MCF 10A (cell line): Measurements from ENCODE around the gene GPM6B. TPM values are rescaled to one million over a fixed set of nuclear protein-coding genes. Genes with fewer than 3 reads are reported as not detected.
A peak's percentile ranks its signal among the peaks of the same experiment; 100 is the strongest.

Source experiments
- BruUV-seq: library from RNA; stranded (reverse); fragments of 400-500 nt; replicated peaks from 2 replicates; lab custom pipeline; 2021; lab: Mats Ljungman, UMichigan
- CTCF ChIA-PET: fragments of 300-600 bp; sonication (Branson Sonifier 250); formaldehyde crosslinking; extraction: SDS; loops from one replicate; lab custom pipeline; 2021; ENCODE audit warnings: antibody characterized with exemption, inconsistent platforms; lab: Yijun Ruan, JAX
- POLR2A ChIA-PET: fragments of 300-600, 350-650 bp; sonication (Branson Sonifier 250); formaldehyde crosslinking; extraction: SDS; loops from one replicate; lab custom pipeline; 2020; ENCODE audit warnings: antibody characterized with exemption, inconsistent platforms; lab: Yijun Ruan, JAX
- DNase-seq: peaks from one replicate; pipeline ENCODE4 v3.0.0-alpha.2; 2018; ENCODE audit not compliant: unreplicated experiment
- H3K27ac Mint-ChIP-seq: one replicate; pipeline ENCODE4 v1.8.0; 2022; ENCODE audit warnings: mild to moderate bottlenecking, low read depth, mixed read lengths; ENCODE audit not compliant: unreplicated experiment
- H3K27me3 Mint-ChIP-seq: one replicate; pipeline ENCODE4 v1.8.0; 2022; ENCODE audit warnings: mixed read lengths; ENCODE audit not compliant: insufficient read depth, unreplicated experiment
- H3K36me3 Mint-ChIP-seq: one replicate; pipeline ENCODE4 v1.8.0; 2022; ENCODE audit warnings: mild to moderate bottlenecking, moderate library complexity, mixed read lengths; ENCODE audit not compliant: insufficient read depth, unreplicated experiment
- H3K4me1 Mint-ChIP-seq: one replicate; pipeline ENCODE4 v1.8.0; 2022; ENCODE audit warnings: mixed read lengths; ENCODE audit not compliant: insufficient read depth, unreplicated experiment
- H3K4me3 Mint-ChIP-seq: one replicate; pipeline ENCODE4 v1.8.0; 2022; ENCODE audit warnings: mild to moderate bottlenecking, moderate library complexity, mixed read lengths; ENCODE audit not compliant: unreplicated experiment
- H3K9me3 Mint-ChIP-seq: one replicate; pipeline ENCODE4 v1.8.0; 2022; ENCODE audit warnings: mixed read lengths; ENCODE audit not compliant: unreplicated experiment
- intact Hi-C: fragments of 100-400 bp; cut with micrococcal nuclease; formaldehyde crosslinking; loops from 2 replicates; pipeline ENCODE4 v1.14.1; 2022
- total RNA-seq: library from RNA; stranded (reverse); gene quantifications from 2 replicates; pipeline ENCODE4 v1.2.3, GENCODE V29; 2022
- TF ChIP-seq, protein P1 (sequence below): fragments of 200-600 bp; IDR thresholded peaks from one replicate; pipeline ENCODE4 v1.8.0; 2022; ENCODE audit warnings: antibody characterized with exemption, mild to moderate bottlenecking; ENCODE audit not compliant: unreplicated experiment

Gene GPM6B
- total RNA-seq, 1 experiment from 2014 or later, result 16.3 TPM

DNA sequence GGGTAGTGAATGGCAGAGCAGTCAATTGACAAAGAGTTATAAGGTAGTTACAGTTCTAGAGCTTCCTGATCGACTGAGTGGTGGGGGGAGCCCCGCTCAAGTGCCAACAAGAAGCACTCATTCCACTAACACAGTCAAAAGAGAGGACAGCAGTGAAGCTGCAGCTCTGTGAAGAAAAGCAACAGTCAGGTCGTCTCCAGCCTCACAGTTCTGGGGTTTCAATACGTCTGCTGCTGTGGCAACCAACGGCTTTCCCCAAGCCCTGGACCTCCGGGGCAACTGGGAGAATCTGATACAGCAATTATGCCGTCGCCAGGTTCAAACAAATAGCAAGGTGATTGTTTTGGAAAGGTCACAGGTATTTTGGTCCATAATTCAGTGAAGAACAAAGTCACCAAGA is 30.8 kb downstream of the GPM6B start:
- H3K36me3 Mint-ChIP-seq, result peaks cover 6% of the 10 kb centered on the region
- H3K27me3 Mint-ChIP-seq, result peaks cover 65% of the 10 kb centered on the region
- H3K4me3 Mint-ChIP-seq, result no peak overlapping the region
- intact Hi-C loops, result no loop called here
- no peak for DNase-seq
- ChIA-PET CTCF (interaction anchor here (0.6 kb wide), 1 partner anchor 25 kb away, joined by 3 read pairs; no protein-coding TSS in a partner anchor), POLR2A (interaction anchor here (0.7 kb wide), 1 partner anchor 116 kb away, joined by 3 read pairs; no protein-coding TSS in a partner anchor)
- TF ChIP-seq, protein P1, sequence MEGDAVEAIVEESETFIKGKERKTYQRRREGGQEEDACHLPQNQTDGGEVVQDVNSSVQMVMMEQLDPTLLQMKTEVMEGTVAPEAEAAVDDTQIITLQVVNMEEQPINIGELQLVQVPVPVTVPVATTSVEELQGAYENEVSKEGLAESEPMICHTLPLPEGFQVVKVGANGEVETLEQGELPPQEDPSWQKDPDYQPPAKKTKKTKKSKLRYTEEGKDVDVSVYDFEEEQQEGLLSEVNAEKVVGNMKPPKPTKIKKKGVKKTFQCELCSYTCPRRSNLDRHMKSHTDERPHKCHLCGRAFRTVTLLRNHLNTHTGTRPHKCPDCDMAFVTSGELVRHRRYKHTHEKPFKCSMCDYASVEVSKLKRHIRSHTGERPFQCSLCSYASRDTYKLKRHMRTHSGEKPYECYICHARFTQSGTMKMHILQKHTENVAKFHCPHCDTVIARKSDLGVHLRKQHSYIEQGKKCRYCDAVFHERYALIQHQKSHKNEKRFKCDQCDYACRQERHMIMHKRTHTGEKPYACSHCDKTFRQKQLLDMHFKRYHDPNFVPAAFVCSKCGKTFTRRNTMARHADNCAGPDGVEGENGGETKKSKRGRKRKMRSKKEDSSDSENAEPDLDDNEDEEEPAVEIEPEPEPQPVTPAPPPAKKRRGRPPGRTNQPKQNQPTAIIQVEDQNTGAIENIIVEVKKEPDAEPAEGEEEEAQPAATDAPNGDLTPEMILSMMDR, result no peak
- peaks cover 8% of the 10 kb centered on the region for H3K4me1 Mint-ChIP-seq
- H3K9me3 Mint-ChIP-seq, result no peaks in the 10 kb centered on the region
- H3K27ac Mint-ChIP-seq, result no peak overlapping the region
- BruUV-seq, result no TSS peak

DNA sequence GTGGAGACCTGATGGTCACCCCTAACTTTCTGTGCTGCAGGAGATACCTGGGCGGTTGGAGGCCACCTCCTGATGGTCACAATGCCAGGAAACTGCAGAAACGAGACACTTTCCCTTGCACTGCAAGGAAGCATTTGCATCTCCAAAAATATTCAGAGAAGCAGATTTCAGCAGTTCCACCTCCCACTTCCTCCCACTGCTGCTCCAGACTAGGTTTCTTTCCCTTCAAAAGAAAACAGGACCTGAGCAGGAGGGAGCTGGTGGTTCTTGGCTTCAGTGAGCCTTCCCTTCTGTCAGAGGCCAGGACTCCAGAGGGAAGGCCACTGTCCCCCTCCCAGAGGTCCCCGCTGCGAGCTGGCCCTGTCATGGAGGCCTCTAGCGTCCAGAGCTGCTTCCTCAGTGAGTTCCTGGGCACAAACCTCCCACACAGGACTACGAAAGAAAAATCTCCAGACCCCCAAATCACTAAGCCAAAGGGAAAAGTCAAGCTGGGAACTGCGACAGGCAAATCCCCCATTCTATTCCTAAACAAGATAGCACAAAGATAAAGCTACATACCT is 35.9 kb downstream of the GPM6B start:
- CTCF ChIA-PET, result interaction anchor here (0.5 to 1.2 kb wide), 4 partner anchors 8 to 259 kb away, joined by 3 to 5 read pairs (median 4); no protein-coding TSS in a partner anchor
- no TSS peak for BruUV-seq

DNA sequence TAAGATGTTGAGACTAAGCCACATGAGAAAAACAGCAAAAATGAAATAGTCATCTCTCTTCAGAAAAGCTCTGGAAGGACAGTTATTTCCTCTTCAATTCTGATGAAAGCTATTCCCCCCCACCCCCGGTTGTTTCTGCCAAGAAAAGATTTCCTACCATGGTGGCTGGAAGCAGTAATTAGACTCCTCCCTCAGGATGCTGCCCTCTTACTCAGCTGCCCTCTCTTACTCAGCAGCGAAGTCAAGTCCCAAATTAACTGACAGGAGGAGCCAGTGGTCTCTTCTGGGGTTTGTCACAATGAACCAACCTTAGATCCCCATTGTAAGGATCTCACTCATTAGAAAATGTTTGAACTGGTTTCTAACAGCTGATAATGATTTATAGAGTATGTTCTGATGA is 38.0 kb downstream of the GPM6B start:
- Mint-ChIP-seq H3K9me3 (no peaks in the 10 kb centered on the region), H3K27me3 (peaks cover 20% of the 10 kb centered on the region), H3K4me3 (no peak overlapping the region), H3K4me1 (no peaks in the 10 kb centered on the region), H3K36me3 (peaks cover 24% of the 10 kb centered on the region), H3K27ac (no peak overlapping the region)
- ChIA-PET CTCF (interaction anchor here (0.7 to 1.5 kb wide), 7 partner anchors 12 to 254 kb away, joined by 3 to 6 read pairs (median 4); no protein-coding TSS in a partner anchor), POLR2A (interaction anchor here (0.6 to 1.1 kb wide), 3 partner anchors 35 to 253 kb away, joined by 3 read pairs; no protein-coding TSS in a partner anchor)
- intact Hi-C loops, result no loop called here
- peak; percentile 66 for DNase-seq
- TF ChIP-seq, protein P1, result no peak
- no TSS peak for BruUV-seq

More for the DNA sequence above, 35.9 kb downstream of the GPM6B start:
- TF ChIP-seq, protein P1, result no peak
- no peaks in the 10 kb centered on the region for H3K4me1 Mint-ChIP-seq
- H3K27ac Mint-ChIP-seq, result no peak overlapping the region
- H3K9me3 Mint-ChIP-seq, result no peaks in the 10 kb centered on the region
- no peak for DNase-seq
- H3K4me3 Mint-ChIP-seq, result no peak overlapping the region
- peaks cover 10% of the 10 kb centered on the region for H3K36me3 Mint-ChIP-seq
- peaks cover 40% of the 10 kb centered on the region for H3K27me3 Mint-ChIP-seq
- intact Hi-C loops, result no loop called here
- POLR2A ChIA-PET, result no interaction called here

DNA sequence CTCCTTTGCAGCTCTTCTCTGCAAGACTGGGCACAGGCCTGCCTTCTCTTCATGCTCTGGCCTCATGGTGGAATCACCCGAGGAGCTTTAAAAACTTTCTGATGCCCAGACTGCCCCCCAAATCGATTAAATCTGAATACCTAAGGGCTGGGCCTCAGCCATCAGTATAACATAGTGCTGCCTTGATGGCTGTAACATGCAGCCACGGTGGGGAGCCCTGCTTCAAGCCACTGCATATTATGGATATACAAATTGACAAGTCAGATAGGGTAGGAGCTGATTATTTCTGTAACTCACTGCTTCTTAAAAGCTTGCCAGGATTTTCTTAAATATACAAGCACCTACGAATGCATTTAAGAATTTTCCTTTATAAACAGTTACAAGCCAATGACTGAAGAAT is 40.5 kb downstream of the GPM6B start:
- intact Hi-C loops, result no loop called here
- H3K4me3 Mint-ChIP-seq, result no peak overlapping the region

More for the DNA sequence above, 40.5 kb downstream of the GPM6B start:
- no peak overlapping the region for H3K27ac Mint-ChIP-seq
- peaks cover 40% of the 10 kb centered on the region for H3K36me3 Mint-ChIP-seq
- CTCF ChIA-PET, result interaction anchor here (0.6 to 2.5 kb wide), 9 partner anchors 9 to 252 kb away, joined by 3 to 11 read pairs (median 4); partner anchors contain the start of gene GEMIN8
- H3K4me1 Mint-ChIP-seq, result no peaks in the 10 kb centered on the region
- H3K9me3 Mint-ChIP-seq, result no peaks in the 10 kb centered on the region
- H3K27me3 Mint-ChIP-seq, result peaks cover under 1% of the 10 kb centered on the region
- POLR2A ChIA-PET, result interaction anchor here (0.6 to 1.5 kb wide), 4 partner anchors 13 to 254 kb away, joined by 3 to 6 read pairs (median 3); no protein-coding TSS in a partner anchor
- no peak for DNase-seq
- BruUV-seq, result no TSS peak
- TF ChIP-seq, protein P1, result no peak
